Activated naive CD4-positive, alpha-beta T cell treated with Interleukin-2 at 50 U/mL for 16 hours (primary cell): Measurements from ENCODE around the gene TMA7.

Experiments
- DNase-seq: peaks from one replicate; pipeline ENCODE4 v3.0.0-alpha.2; 2020

TMA7 gene

DNA sequence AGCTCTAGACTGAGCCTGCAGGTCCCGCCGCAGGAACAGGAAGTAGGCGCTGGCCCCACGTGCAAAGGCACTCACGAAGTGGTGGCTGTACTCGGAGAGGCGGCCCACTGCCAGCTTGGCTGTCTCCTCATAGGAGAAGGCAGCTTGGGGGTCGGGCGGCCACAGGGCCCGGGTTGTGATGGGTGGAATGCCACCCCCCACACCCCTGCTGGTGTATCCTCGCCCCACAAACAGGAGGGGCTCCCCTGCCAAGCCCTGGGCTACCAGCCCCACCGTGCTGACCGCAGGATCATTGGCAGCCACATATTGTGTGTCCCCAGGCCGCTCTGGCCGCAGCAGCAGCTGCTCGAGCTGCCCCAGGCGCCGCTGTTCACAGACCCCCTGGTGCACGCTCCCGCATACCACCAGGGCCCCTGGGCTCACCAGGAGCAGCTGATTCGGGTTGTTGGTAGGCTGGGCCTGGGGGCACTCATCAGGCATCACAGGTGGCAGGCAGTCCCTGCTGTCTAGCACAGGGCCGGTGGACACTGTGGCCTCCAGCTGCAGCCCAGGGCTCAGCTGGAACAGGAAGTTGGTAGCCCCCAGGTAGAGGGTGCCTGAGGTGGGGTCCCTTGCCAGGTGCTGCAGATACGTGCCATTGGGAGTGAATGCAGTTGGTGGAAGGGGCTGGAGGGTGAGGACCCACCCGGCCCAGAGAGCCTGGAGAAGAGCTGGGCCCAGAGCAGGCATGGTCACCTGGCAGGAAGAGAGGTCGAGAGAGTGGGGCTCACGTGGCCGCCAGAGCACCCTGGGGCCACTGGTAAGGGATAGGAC lies 16.0 kb upstream of the TMA7 start:
- no peak for DNase-seq

DNA sequence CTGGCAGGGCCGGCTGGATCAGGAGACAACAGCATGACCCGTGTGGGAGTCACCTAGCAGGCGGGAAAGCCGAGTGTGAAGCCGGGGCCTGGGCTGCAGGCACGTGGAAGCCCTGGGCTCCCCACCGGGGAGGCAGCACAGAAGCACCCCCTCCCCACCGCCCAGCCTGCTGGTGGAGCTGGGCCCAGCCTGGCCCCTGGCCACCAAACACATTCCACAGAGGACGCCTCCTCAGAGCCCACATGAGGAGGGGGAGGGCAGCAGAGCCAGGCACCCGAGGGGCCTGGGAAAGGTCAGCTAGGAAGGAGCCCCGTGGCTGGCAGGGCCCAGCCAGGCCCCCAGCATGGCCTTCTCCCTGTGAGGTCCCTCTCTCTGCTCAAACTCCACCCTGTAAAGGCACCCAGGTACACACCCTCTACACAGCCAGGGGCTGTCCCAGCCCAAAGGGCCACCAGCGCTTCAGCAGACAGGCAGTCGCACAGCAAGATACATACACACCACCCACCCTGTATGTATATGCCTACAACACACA lies 14.7 kb upstream of the TMA7 start:
- DNase-seq: no peak

DNA sequence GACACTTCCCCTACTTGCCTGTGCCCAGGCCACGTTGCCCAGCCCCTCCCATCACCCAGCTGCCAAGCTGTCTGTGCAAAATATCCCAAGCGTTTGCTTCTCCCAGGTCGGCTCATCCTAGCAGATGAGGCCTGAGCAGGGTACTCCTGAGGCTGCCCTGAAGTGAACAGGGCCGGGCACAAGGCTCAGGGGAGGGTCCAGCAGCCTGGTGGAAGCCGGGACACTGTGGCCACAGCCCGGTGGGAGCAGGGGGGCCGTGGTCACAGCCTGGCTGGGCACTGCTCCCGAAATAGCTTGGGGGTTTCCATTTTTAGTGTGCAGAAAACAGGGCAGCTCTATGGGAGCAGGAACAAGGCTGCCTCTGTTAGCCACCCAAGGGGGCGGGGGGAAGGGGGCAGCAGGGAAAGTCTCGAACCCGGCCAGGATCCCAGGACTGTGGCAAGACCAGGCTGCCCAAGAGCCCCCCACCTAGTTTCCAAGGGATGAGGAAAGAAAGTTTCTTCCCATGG lies 13.6 kb upstream of the TMA7 start:
- DNase-seq: no peak

DNA sequence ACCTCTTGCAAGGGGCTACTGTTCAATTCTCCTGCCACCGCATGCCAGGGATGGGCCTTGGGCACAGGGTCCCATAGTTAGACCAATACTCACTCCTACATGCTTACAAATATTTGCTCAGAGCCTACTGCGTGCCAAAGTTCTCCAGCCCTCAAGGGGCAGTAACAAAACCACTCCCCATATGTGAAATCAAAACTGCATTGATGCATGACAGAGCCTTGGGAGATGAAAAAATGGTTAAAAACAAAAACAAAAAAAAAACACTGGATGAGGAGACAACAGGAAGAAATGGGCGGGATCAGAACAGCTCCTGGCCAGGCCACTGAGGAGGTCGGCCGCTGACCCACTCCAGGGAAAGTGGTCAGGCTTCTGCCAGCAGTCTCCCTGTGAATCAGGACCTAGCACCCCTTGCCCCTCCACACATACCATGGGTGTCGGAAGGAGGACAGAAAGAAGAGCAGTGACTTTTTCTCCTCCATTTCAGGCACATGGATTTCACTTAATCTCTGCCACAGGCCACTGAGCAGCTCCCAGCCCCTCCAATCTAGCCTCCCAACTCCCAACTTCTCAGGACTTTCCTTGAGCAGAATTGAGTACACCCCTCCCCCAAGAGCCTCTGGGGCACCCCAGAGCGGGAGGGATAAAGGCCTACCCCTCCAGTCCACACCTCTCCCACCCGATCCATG lies 13.0 kb upstream of the TMA7 start:
- no peak for DNase-seq

DNA sequence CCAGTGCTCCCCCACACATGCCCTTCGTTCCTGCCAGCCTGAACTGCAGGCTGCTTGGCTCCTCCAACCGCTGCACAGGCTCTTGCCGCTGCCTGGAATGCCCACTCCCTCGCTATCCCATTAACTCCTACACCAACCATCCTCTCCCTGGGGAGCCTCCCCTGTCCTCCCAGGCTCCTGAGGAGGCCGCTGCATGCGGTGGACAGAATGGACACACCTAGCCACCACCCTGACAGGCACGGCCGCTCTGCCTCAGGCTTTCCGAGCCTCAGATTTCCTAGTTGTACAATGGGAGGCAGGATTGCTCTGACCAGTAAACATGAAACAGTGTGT lies 12.5 kb upstream of the TMA7 start:
- no peak for DNase-seq

DNA sequence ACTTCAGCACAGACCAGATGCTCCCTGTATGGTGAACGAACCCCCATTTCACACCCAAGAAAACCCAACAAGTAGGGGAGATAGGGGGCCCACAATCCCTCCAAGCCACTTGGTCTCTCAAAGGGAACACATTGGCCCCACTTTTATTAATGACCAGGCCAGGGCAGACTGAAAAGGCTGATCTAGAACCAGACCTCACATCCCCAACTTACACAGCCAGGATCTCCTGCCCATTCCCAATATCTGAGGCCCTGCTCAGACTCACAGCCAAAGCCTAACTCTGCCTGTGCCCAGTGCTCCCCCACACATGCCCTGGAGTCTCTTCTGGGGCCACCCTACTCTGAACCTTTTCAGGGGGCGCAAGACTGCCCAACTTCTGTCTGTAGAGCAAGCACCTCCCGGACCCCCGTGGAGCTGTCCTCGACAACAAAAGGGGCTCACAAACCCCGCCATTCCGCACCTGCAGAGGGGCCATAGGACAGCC lies 11.9 kb upstream of the TMA7 start:
- DNase-seq: no peak

DNA sequence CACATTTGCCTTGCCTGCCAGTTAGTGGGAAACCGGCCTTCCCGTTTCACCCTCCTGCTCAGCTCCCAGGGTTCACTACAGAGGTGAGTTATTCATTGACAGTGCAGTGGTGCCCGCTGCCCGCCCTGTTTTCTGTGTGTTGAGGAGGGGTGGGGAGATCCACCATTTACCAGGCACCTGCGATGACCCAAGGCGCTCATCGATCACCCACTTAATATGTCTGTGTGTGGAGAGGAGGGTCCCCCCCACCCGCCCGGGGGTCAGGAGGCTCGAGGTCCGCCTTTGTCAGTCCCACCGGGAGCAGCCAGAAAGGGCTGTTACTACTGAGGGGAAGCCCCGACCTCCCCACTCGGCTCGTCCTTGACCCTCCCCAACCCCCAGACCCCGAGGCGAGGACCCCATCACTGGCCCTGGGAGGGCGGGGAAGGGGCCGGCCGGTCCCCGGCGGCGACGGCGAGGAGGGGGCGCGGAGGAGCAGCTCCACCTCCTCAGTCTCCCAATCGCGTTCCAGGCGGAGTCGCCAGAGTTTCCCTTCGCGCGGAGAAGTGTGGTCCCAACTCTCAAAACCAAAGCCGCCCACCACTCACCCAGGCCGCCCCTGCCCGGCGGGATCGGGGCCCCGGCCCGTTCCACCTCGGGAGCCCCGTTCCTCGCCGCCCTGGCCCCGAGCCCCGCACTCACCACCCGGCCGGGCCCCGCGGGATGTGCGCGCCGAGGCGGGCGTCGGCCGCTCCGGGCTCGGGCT lies 11.3 kb upstream of the TMA7 start:
- peak; percentile 12 for DNase-seq

DNA sequence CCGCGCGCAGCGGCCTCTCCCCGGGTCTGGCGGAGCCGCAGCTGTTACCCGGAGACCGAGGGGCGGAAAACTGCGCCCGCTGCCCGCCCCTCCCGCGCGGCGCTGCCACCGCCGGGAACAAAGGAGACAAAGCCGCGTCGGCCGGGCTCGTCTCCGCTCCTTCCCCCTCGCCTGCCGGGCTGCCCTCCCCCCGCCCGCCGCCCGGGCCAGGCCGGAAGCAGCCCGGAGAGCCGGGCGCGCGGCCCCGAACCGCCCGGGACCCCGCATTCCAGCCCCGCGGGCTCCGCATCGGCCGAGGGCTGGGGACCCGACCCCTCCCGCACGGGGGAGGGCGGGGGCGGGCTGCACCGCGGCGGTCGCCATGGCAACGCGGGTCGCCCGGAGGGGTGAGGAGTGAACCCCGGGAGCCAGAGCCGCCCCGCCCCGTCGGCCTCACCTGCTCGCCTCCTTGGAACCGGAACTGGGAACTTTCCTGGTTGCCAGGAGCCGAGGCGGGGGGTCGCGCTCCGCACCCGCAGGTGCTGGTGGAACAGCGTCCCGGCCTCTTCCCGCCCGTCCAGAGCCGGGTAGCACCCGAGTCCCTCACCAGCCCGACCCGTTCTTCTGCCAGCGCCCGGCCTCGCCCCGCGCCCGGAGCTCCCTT lies 10.6 kb upstream of the TMA7 start:
- peak; percentile 68 for DNase-seq

DNA sequence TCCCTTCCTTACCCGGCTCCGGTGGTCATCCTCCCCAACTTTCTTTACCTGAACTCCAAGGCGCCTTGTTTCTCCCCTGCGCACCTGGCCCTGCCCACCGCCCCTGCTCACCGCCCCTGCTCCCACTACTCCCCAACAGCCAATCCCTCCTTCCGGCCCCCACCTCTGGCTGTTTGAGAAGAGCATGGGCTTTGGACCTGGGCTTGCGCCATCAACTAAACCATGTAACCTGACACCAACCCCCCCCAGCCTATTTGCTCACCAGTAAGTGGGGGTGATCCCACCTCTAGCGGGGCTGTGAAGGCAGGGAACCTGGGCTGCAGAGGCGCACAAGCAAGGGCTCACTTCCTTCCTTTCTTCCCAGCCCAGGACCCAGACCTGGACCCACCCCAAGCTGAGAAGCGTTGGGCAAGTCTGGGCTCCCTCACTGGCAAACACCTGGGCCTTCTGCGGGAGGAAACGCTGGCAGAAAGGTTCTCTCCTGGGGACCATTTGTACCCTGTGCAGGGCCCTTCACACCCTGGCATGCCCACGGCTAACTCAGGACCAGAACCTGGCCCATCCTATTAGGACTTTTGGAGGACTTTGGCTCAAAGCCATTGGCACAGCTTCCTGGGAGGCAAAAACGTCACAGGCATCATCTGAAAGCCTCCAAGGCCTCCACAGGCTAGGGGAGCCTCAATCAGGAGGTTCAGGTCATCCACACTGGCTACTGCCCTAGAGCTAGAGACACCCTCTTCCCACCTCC lies 9.9 kb upstream of the TMA7 start, which contains the start of gene PLXNB1:
TSS of gene PLXNB1 (minus strand) at position 127 of the 748 bp plus-strand sequence. CDS start 5,475 bp downstream, outside the sequence.
- no peak for DNase-seq

DNA sequence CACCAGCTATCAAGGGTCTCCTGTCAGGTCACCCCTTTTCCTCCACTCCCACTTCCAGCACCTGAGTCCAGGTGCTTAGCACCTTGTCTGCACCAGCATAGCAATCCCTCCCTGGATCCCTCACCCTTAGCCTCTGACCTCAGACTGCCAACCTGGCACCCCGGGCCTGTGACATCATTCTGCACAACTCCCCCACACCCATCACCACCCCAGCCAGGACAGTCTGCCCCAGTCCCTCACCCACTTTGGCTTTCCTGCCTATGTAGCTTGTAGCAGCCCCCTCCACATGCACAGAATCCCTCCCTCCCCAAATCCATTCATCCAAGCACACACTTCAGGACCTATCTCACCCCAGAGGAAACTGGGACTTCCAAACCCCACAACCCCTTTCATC lies 9.4 kb upstream of the TMA7 start:
- no peak for DNase-seq

DNA sequence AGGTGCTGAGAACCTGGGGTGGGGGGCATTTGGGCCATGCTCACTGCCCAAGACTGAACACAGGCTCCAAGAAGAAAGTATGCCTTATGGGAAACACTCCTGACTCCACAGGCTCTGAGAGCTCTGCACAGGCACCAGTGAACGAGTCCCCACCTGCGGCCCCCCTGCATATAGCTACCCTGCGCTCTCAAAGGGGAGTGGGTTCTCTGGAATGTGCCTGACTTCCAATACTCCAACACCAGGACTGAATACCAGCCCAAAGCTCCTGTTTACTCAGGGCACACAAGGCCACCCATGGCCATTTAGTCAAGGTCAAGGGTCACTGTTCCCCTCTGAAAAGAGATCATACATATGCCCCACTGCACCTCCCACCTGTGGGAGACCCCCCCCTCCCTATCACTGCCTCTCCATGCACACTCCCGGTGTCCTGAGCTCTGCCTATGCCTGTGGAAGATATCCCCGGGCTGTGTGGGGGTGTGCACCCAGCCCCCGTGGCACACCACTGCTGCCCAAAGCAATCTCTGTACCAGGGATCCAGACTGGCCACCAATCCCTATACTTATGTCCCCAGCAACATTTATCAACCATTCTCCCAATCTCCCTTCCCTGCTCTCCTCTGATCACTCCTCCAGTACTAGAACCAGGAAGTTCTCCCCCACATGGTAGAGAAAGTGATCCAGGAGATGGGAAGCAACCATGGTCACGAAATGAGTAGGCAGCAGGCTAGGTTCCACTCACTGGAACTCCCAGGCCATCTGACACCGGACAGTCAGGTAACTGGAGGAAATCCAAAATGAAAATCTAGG lies 8.6 kb upstream of the TMA7 start:
- no peak for DNase-seq

DNA sequence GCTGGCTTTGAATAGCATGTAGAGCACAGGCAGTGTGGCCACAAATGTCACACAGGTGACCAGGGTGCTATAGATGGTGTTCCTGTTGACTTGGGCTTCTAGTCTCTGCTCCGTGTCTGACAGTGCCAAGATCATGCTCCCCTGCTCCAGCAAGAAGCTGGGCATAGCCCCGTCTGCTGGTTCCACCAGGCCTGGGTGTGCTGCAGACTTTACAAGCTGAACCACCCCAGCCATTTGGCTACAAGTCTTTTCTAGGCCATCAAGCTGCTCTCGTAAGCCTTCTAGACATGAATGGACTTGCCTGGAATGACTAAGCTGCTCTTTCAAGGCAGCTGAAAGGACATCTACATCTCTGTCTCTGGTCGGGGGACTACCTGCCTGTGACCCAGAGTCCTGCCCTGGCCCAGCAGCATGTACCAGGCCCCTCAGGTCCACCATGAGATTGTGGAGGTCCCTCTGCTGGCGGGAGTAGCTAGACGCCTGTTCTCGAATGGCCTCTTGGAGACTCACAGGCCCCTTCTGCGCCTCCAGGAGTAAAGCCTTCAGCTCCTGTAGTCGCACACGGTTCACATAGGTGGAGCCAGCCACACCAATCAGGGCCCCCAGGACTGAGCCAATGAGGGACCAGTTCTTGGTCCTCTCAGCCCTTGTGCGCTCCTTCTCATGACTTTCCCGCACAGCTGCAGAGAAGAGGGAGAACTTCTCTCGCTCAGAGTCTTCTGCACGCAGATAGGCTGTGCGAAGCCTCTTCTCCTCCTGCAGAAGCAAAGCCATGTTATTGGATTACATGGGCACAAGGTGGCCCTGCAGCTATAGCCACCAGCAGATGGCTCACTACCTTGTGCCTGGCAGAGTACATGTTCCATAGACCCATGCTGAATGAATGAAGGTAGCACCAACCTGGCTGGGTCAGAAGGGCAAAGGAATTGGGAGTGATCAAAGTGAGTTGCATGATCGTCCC lies 7.4 kb upstream of the TMA7 start:
- DNase-seq: no peak

DNA sequence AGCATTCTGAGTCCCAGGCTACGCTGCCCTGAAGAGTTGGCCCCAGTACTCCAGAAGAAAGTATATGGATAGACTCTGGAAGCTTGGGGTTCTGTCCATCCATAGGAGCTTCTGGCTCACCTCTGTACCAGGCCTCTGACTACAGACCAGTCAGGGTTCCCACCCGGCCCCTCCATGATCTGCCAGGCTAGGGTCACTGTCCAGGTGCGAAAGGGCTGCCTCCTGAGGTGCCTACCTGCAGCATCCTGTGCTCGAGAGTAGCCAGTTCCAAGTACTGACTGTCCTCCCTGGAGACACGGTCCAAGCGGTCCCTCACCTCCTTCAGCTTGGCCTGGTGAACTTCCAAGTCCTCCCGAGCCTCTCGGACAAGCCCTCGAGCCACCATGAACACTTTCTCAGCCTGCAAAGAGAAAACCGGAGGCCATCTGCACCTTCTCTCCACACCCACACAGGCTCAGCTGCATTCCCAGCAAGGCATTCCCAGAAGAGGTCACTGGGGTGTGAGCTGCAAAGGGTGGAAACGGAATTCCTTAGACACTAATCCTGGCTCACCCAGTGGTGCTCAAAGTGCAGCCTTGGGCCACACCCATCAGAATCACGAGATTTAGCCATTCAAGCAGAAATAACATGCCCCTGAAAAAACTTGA lies 6.5 kb upstream of the TMA7 start:
- DNase-seq: no peak

DNA sequence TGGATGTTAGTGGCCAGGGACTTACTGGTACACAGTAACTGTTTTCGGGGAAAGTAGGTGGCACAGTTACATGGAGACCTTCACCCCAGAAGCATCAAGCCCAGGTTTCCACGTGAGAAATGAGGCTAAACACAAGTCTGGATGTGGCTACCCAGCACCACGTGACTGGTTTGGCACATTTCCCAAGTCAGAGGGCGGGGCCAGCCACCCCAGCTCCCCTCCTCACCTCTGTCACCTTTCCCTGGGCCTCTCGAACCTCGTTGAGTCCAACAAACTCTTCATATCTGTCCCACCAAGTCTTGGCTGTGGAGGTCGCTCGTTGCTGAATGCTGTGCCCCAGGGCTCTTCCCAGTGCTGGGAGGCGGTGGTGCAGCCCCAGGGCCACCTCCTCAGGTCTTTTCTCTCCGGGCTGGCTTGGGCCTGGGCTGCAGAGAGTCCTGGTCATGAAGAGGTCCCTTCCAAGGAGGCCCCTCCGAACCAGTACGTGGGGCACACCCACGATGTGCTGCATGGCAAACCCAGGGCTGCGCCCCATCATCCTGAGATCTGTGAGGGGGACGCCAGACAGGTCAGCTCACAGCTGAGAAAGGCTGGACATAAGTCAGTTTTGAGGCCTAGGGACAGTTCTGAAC lies 5.3 kb upstream of the TMA7 start:
- no peak for DNase-seq

DNA sequence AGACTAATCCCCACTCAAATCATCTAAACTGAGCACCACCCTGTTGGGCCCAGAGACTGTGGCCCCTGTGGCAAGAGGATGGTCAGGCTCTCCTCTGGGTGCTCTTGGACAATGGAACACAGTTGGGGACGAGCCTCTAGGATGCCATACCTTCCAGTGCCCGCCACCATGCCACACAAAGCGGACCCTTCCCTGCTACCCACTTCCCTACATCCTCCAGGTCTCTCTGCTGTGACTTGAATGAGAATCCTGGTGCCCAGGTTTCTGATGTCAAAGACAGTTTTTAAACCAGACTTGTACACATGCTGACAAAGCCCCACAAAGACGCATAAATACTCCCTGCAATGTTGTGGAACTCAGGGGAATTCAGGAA lies 4.8 kb upstream of the TMA7 start:
- DNase-seq: no peak

DNA sequence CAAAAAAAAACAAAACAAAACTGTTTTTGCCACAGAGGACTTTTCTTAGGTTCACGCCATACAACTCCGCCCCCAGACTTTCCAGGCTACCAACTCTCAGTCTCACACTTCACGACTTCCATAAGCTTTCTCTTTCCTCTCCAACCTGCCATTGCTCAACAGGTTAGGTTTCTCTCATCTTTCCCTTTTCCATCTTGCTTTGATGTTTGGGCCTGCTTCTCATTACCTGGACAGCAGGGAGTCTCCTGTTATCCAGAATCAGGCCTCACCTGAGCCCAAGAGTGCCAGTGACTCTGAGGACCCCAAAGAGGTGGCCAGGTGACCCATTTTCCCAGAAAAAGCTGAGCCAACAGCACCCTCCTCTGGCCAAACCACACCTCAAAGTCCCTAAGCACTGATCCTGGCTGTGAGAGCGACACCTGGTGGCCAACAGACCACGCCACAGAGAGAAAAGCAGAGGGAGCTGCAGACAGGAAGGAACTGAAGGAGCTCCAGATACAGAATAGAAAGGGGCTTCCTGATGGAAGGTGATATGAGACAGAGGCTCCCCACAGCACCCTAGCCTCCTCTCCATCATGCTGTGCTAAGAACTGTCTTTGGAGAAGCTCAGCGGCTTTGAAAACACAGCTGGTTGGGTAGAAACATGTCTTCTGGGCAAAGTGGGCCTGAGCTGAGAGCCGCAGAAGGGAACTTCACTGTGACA lies 4.1 kb upstream of the TMA7 start:
- peak; percentile 86 for DNase-seq

DNA sequence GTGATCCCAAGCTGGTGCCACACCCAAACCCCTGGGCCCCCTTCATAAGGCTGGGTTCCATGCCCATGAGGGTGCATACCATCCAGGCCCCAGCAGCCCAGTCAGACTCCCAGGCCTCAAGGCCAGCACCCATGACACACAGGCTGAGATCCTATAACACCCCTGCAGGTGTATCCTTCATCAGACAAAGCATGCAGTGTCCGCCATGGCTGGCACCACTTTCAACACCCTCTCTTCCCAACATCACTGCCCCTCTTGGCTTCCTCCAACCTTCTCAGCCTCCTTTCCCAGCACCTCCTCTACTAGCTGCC lies 3.6 kb upstream of the TMA7 start:
- no peak for DNase-seq

DNA sequence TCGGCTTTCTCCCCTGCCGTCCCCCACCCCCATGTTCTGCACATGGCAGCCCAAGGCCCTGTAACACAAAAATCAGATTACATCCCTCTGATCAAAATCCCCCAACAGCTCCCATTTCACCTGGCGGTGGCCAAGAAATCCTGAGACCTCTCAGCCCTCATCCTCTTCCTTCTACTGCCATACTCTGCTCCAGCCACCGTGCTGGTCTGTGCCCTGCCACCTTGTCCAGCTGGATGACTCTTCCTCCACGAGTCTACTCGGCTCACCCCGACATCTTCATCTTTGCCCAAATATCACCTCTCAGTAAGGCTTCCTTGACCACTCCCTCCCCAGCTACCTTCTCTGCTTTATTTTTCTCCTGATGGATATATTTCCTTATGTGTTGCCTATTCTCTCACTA lies 3.2 kb upstream of the TMA7 start:
- no peak for DNase-seq
